C4-2B (cell line): ENCODE data around the gene P2RY2.
"Not testable (repeated sequence)": the region's sequence is repeated elsewhere in the genome, so short reads cannot be mapped to it uniquely, and the experiment has no call there.

Experiments used
- H3K27ac ChIP-seq: fragments of 450-650 bp; 2 replicates; pipeline ENCODE4 v1.5.1; 2017
- CTCF ChIP-seq: fragments of 450-650 bp; conservative IDR thresholded peaks from 2 replicates; pipeline ENCODE4 v1.5.1; 2017; ENCODE audit warnings: mild to moderate bottlenecking
- ZFX ChIP-seq: fragments of 450-650 bp; IDR thresholded peaks from 2 replicates; pipeline ENCODE4 v1.6.1; 2017

P2RY2 gene

DNA sequence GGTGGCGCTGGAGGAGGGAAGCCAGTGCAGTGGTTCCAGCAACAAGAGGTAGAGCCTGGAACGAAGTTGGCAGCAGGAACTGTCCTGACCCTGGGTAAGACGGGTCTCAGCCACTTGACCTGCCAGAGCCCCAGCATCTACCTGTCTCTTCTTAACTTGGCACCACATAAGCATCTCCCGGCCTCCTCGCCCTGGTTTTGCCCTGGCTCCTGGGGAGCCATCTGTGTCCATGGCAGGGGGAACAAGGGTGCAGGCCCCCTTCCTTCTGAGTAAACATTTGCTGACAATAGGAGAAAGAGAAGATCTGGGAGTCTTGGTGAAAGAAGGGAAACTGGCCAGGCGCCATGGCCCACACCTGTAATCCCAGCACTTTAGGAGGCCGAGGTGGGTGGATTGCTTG is 12.8 kb downstream of the P2RY2 start:
- TF ChIP-seq ZFX (no peak), CTCF (no peak)
- H3K27ac ChIP-seq, result no peak overlapping the region

DNA sequence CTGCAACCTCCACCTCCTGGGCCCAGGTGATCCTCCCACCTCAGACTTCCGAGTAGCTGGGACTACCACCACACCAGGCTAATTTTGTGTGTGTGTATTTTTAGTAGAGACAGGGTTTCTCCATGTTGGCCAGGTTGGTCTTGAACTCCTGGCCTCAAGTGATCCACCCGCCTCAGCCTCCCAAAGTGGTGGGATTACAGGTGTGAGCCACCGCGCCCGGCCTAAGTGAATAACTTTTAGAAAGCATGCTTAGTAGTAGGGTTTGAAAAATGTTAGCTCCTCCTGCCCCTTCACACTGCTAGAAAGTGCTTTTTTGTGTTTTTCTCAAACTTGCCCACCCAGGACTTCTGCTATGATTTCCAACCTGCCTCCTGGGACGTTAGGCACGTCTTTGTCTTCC is 14.4 kb downstream of the P2RY2 start:
- not testable (repeated sequence) for H3K27ac ChIP-seq

DNA sequence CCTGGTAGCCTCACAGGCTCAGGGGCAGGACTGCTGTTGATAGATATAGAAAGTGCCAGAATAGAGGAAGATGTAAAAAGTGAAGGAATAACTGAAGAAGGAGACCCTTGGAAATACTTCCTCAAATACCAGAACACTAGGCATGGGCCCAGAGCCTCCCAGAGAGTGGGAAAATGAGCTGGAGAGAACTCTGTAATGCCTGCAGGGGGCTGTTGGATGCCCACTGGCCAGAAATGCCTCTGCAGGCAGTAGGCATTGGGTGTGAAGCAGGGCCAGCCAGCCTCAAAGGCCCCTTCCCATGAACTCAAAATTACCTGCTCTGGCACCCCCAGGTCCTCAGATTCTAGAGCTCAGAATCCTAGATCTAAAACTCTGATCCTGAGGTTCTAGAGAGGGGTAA is 15.1 kb downstream of the P2RY2 start:
- TF ChIP-seq ZFX, result no peak
- H3K27ac ChIP-seq, result no peak overlapping the region

DNA sequence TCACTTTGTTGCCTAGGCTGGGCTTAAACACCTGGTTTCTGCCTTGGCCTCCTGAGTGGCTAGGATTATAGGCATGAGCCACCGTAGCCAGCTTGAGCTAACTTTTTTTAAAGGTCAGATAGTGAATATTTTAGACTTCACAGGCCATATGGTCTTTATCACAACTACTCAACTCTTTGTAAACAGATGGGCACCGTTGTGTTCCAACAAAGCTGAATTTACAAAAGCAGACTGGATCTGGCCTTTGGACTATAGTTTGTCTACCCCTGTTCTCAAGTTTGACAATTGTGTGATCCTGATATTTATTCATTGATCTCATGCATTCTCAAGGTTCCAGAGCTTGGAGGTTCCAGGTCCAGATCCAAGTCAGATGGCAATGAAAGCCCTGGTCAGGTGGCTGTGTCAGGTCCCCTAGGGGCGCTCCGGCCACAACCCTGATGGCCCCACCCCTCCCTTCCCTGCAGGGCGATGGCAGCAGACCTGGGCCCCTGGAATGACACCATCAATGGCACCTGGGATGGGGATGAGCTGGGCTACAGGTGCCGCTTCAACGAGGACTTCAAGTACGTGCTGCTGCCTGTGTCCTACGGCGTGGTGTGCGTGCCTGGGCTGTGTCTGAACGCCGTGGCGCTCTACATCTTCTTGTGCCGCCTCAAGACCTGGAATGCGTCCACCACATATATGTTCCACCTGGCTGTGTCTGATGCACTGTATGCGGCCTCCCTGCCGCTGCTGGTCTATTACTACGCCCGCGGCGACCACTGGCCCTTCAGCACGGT is 15.8 kb downstream of the P2RY2 start:
- TF ChIP-seq CTCF, result no peak
- no peak for TF ChIP-seq ZFX
- H3K27ac ChIP-seq, result no peak overlapping the region

DNA sequence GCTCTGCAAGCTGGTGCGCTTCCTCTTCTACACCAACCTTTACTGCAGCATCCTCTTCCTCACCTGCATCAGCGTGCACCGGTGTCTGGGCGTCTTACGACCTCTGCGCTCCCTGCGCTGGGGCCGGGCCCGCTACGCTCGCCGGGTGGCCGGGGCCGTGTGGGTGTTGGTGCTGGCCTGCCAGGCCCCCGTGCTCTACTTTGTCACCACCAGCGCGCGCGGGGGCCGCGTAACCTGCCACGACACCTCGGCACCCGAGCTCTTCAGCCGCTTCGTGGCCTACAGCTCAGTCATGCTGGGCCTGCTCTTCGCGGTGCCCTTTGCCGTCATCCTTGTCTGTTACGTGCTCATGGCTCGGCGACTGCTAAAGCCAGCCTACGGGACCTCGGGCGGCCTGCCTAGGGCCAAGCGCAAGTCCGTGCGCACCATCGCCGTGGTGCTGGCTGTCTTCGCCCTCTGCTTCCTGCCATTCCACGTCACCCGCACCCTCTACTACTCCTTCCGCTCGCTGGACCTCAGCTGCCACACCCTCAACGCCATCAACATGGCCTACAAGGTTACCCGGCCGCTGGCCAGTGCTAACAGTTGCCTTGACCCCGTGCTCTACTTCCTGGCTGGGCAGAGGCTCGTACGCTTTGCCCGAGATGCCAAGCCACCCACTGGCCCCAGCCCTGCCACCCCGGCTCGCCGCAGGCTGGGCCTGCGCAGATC is 16.5 kb downstream of the P2RY2 start:
- H3K27ac ChIP-seq, result no peak overlapping the region
- TF ChIP-seq CTCF, result no peak
- TF ChIP-seq ZFX, result no peak; the same call in 1 of the 2 replicates

DNA sequence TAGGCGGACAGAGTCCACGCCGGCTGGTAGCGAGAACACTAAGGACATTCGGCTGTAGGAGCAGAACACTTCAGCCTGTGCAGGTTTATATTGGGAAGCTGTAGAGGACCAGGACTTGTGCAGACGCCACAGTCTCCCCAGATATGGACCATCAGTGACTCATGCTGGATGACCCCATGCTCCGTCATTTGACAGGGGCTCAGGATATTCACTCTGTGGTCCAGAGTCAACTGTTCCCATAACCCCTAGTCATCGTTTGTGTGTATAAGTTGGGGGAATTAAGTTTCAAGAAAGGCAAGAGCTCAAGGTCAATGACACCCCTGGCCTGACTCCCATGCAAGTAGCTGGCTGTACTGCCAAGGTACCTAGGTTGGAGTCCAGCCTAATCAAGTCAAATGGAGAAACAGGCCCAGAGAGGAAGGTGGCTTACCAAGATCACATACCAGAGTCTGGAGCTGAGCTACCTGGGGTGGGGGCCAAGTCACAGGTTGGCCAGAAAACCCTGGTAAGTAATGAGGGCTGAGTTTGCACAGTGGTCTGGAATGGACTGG is 17.2 kb downstream of the P2RY2 start:
- no peak overlapping the region for H3K27ac ChIP-seq
- TF ChIP-seq ZFX, result no peak
- TF ChIP-seq CTCF, result no peak

DNA sequence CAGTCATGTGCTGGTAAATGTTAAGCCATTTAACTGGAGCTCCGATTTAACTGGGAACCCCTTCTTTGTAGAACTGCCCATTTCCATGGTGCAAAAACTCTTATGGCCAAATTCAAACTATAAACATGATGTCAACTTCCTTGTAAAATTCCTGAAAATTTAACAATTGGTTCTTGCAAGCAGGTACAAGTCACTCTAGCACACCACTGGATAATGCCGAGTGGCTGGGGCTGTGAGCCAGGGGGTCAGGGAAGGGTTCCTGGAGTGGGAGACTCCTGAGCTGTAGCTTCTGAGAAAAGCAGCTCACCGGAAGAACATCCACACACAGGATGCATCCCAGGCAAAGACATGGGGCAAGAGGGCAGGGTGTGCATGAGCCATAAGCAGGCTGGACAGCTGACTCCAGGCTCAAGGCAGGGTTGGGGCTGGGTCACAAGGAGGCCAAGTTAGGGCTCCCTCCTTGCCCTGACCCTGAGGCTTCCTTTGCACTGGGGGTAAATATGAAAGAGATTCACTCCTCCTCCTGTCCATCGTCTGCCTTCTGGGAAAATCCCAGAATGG is 18.2 kb downstream of the P2RY2 start:
- no peak overlapping the region for H3K27ac ChIP-seq
- TF ChIP-seq ZFX, result no peak

GRCh38 chr11:73236854-73237253 is 18.8 kb downstream of the P2RY2 start:
- TF ChIP-seq ZFX (no peak), CTCF (peak; percentile 57)
- no peak overlapping the region for H3K27ac ChIP-seq
